ENCODE measurements around the gene WNK2.
A peak's percentile ranks its signal among the peaks of the same experiment; 100 is the strongest.

Gene WNK2

DNA sequence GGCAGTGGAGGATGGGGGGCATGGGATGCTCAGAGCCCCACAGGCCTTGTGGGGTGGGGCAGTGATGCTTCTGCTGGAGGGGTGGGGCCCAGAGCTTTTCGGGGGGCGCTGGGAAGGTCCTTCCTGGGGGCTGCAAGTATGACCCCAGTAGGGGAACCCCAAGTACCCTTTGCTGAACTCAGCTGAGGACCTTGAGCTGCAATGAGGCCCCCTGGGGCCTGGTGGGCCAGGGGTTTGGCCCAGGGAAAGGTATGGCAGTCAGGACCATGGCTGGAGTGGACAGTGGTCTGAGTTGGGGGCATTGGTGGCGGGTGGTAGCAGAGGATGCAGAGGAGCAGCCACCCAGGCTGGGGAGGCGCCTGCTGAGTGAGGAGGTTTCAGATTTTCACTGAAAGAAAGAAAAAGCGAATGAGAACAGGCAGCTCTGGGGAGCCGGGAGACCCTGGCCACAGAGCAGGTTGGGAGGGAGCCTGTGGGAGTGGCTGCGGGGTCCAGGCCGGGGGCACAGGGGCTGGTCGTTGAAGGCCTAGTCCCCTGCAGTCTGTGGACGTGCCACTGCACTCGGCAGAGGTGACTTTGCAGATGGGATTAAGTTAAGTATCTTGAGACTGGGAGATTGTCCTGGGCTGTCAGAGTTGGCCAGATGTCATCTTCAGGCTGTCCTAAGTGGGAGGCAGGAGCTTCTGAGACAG lies 19.2 kb downstream of the WNK2 start:
- no peak for DNase-seq

- DNase-seq, result no peak
Observed at GRCh38 chr9:93203718-93204469, 20.0 kb downstream of the WNK2 start.

GRCh38 chr9:93204470-93205043 lies 20.6 kb downstream of the WNK2 start:
- no peak for DNase-seq

DNA sequence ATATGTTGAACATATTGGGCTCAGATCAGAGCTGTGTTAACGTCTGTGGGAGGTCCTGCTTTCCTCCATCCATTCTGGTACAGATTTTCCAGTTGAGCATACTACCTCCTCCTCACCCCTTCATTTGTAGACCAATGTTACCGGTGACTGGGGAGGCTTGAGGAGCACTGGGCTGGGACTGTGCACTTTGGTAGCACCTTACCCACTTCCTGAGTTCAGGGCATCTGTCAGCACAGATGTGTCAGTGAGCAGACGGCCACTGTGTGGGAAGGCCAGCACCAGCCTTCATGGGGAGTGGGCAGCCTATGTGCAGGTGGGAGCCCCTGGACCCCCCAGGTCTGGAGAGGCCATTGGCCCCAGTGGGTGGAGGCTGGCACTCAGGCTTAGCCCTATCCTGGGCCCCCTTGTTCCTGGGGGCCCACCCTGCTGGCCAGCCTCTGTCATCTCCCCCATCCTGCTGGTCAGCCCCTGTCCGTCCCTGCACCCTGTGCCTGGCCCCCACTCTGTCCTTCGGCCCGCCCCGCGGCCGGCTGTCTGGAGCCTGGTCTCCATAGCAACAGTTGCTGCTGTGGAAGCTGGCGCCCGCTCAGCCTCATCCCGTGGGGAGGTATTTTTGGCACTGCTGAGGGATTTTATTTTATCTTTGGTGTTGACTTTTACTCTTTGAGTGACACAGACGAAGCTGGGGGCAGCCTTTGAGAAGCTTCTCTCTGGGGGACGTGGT lies 21.3 kb downstream of the WNK2 start:
- peak; percentile 8 for DNase-seq

DNA sequence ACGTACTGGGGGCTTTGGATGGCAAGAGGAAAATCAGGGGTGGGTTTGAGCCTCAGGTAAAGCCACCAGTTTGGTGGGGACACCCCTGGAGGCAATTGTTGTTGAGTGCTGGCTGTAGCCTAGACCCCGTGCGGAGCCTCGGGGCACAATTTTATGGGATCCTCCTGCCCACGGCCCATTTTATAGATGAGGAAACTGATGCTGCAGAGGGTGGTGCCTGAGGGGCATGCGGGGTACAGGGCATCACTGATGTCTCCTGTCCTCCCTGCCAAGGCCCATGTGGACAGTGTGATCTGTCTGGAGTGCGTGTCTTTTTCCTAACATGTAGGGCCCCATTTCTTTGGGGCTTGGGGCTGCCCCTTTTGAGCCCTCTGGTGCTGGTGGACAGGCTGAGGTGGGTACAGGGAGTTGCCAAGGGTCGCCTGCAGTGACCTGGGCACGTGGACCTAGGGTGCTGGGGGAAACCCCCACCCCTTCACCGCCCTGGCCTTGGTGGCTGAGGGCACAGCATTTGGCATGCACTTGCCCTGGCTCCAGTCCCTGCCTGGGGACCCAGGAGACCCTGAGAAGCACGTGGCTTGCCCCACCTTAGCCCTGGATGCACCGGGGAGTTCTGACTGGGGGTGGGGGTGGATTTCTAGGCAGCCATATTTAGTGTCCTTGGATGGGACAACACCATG lies 22.1 kb downstream of the WNK2 start:
- no peak for DNase-seq

- DNase-seq, result no peak
Observed at GRCh38 chr9:93206576-93207155, 22.7 kb downstream of the WNK2 start.

DNA sequence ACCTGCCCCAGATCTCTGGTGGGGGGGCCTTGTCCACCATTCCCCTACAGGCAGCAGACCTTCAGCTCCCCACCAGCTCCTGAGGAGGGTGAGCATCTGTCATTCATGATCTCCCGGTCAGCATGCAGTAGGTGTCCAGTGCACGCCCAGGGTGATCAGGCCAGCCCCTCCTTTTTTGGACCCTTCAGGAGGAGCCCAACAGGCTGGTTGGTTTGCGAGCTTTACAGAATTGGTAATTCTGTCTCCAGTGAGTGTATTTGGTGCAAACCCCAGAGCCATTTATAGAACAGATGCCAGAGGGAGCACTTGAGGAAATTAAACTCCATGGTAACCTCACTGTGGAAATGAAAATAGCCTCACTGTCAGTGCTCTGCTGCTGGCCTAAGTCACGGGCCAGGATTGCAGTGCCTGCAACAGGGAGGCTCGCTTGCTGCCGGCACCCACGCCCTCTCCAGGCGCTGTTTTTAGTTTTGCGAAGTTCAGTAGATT lies 23.4 kb downstream of the WNK2 start:
- no peak for DNase-seq

- no peak for DNase-seq
Observed at GRCh38 chr9:93207860-93208734, 24.2 kb downstream of the WNK2 start.

DNA sequence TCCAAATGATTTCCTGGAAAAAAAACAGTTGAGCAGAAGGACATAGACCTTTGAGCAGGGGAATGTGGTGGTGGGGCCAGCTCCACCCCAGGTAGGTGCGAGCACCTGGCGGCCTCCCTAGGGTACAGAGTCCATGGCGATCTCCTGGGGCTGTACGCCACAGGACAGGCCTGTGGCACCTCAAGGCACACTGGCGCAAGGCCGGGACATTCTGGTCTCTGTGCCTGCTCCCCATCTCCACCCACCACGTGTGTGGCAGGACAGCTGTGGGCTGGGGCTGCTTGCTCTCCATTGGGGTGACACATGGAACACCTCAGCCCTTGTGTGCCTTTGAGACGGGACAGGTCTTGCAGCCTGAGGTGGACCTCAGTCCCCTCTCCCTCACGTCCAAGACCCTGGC lies 25.2 kb downstream of the WNK2 start:
- no peak for DNase-seq

DNA sequence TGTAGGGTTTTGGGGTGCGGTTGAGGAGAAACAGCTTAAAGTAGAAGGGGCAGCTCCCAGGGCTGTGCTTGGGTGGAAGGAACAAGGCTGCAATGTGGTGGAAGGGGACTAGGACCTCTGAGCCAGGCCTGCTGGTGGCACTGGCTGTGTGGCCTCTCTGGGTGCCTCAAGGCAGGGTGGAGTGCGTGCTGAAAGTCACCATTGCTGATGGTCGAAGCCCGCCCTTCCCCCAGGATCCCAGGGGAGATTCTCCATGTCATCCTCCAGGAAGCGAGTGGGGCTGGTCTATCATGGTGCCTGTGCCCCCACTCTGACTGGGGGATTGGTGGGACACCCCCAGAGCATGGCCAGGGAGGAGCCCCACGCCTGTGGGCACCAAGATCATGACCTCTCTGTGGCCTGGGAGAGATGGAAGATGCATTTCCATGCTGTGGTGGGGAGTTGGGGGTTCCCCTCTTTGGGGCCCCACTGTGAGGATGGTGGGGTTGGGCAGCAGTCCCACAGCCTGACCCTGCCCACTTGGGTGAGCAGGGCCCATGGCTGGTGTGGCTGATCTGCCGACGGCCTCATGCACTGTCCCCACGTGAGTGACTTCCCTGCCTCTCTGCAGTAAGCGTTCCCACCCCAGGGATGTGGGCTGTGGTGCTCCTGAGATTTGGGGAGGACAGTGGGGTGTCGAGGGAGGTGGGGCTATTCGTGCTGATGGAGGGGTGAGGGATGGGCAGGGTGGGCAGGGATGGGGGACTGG lies 25.8 kb downstream of the WNK2 start:
- no peak for DNase-seq

DNA sequence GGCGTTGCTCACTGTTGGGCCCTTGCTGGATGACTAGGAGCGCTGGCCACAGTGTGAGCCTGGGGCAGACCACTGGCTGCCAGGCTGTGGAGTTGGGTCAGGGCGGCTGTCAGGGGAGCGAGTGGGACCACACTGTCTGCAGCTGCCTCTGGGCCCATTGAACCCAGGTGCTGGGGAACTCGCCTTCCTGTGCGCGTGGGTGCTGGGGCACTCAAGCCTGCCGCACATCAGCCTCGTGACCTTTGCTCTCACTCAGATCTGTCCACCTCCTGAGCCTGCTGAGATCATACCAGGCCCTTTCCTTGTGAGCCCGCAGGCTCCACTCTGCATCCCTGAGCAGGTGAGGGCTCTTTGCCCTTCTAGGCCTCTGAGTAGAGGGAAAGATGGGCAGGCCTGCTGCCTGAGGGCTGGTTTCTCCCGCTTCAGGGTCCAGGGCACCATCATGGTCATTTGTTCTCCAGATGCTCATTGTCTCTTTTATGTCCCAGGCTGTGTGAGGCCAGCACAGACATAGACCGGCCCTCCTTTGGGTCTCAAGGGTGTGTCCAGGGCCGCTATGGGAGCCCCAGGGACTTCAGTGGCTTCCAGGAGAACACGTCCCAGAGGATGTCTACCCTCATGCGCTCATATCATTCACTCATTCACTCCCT lies 26.5 kb downstream of the WNK2 start:
- DNase-seq, result no peak

GRCh38 chr9:93210974-93211653 lies 27.2 kb downstream of the WNK2 start:
- no peak for DNase-seq

DNA sequence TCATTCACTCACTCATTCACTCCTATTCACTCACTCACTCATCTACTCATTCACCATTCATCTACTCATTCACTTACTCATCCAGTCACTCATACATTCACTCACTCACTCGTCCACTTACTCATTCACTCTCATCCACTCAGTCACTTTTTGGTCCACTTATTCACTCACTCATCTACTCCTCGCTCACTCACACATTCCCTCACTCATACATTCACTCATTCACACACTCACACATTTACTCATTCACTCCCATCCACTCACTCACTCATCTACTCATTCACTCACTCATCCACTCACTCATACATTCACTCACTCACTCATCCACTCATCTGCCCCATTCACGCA lies 27.7 kb downstream of the WNK2 start:
- DNase-seq, result no peak

GRCh38 chr9:93212409-93212808 lies 28.5 kb downstream of the WNK2 start:
- no peak for DNase-seq

- DNase-seq, result no peak
Observed at GRCh38 chr9:93216073-93216365, 32.1 kb downstream of the WNK2 start.

GRCh38 chr9:93217706-93218105 lies 33.8 kb downstream of the WNK2 start:
- DNase-seq, result no peak

DNA sequence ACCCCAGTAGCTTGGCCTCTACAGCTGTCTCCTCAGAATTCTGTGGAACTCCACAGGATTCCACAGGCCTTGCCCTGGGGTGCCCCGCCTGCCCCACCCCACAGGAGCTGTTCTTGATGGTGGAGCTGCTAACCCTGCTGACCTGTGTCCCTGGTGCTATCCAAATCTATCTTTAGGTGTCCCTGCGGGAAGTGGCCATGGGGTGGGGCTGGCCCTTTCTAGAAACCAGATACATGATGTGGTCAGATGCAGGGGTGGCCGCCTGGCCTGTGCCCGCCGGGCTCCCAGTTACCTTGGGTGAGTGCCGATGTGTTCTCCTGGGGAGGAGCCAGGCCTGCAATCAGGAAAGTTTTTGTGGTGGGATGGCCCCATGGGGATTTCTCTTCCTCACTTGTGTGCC lies 34.2 kb downstream of the WNK2 start:
- no peak for DNase-seq

DNA sequence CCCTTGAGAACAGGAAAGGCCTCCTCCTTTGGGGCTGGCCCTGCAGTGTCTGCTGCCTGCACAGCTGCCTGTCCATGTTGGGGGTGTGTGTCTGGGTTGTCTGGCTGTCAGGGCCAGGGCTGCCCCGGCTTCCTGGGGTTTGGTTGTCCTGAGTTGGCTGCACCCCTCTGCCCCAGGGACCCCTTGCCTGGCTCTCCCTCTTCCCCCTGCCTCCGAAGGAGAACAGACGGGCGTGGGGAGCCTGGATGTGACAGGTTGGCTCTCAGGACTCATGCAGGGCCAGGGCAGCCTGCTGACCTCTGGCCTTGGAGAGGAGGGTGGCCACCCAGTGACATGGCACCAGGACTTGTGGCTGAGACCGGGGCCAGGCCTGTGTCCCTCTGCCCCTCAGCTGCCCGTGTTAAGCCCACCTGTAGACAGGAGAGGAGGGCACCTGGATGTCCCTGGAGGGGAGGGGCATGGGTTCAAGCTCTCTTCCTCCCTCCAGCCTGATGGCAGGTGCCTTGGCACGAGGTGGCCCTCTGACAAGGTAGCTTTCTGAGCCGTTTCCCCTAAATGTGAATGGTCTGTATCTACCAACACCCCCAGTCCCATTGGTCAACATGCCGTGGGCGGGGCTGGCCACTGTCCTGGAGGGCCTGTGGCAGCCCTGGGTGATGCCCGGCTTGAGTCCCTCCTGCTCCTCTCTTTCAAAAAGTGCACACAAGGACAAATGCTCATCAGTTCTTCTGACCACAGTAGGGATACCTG lies 34.9 kb downstream of the WNK2 start:
- no peak for DNase-seq

GRCh38 chr9:93219692-93220091 lies 35.8 kb downstream of the WNK2 start:
- no peak for DNase-seq

All from activated CD4-positive, alpha-beta T cell treated with anti-CD3 and anti-CD28 coated beads, Interleukin-2, Interleukin-6, amounts not matched to agents 100 ng/mL and 50 ng/mL, durations not matched to agents 16 hours and 8 hours (primary cell).